Measurements from ENCODE around the gene AMBRA1. TPM values are rescaled to one million over a fixed set of nuclear protein-coding genes. Genes with fewer than 3 reads are reported as not detected.

Gene AMBRA1
- total and polyA plus RNA-seq, 8 donors = 6.8 to 18.7 (median 11.1) TPM

- Histone ChIP-seq H3K36me3 (peaks cover 0 to 7% (median 6%) of the 10 kb centered on the region in 3 donors), H3K27ac (no peak overlapping the region), H3K4me3 (no peak overlapping the region), H3K4me1 (peaks cover 0 to 16% (median 0%) of the 10 kb centered on the region in 3 donors), H3K9me3 (no peaks in the 10 kb centered on the region), H3K27me3 (no peaks in the 10 kb centered on the region)
- no peak for ATAC-seq
- intact Hi-C loops (cut with DNase I) = no loop called here
- 92 to 93% methylated on average over 21 to 22 of the region's 22 CpGs for WGBS, 2 donors
- FAIRE-seq = no peak
- TF ChIP-seq CTCF (IDR thresholded peaks at IDR 0.05) = no peak
- DNase-seq = peak in 1 of 6 donors; percentile 58
These were observed 227.6 kb downstream of the AMBRA1 start for GRCh38 chr11:46366260-46366659.

GRCh38 chr11:46364791-46365190, 229.0 kb downstream of the AMBRA1 start:
- Histone ChIP-seq H3K4me3 (no peak overlapping the region), H3K9me3 (no peaks in the 10 kb centered on the region), H3K27ac (no peak overlapping the region), H3K36me3 (peaks cover 0 to 7% (median 0%) of the 10 kb centered on the region in 3 donors), H3K4me1 (peaks cover 0 to 20% (median 0%) of the 10 kb centered on the region in 3 donors), H3K27me3 (no peaks in the 10 kb centered on the region)
- DNase-seq (peak in 2 of 6 donors; percentile 50 to 59), FAIRE-seq (no peak), ATAC-seq (no peak)
- WGBS, 2 donors = 40 to 48% methylated on average over 3 of the region's 3 CpGs
- no peak for TF ChIP-seq CTCF (IDR thresholded peaks at IDR 0.05)
- intact Hi-C loops (cut with DNase I) = no loop called here

DNA sequence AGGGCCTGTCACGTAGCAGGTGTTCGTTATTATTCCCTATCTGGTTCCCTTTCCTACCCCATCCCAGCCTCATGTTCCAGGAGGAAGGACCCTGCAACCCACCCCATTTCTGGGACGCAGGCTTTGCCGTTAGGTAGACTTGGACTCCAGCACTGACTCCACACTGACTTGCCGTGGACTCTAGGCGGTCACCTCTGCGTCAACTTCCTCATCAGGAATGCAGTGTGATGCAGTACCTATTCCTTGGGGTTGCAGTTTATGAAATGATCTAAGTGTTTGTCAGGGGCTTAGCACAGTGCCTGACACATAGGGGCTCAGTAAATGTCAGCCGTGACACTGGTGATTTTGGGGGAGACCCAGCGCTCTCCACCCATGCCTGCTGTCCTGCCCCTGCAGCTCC, 229.8 kb downstream of the AMBRA1 start:
- ATAC-seq = no peak
- DNase-seq = peak in 1 of 6 donors; percentile 20
- no peak for FAIRE-seq
- Histone ChIP-seq H3K9me3 (no peaks in the 10 kb centered on the region), H3K4me1 (peaks cover 0 to 20% (median 0%) of the 10 kb centered on the region in 3 donors), H3K4me3 (no peak overlapping the region), H3K27me3 (no peaks in the 10 kb centered on the region), H3K27ac (peak overlapping the region in 2 of 4 donors; percentile 77 to 80), H3K36me3 (peaks cover 0 to 7% (median 0%) of the 10 kb centered on the region in 3 donors)
- no peak for TF ChIP-seq CTCF (IDR thresholded peaks at IDR 0.05)
- 86 to 89% methylated on average over 9 of the region's 9 CpGs for WGBS, 2 donors
- intact Hi-C loops (cut with DNase I) = no loop called here

GRCh38 chr11:46363455-46364005, 230.3 kb downstream of the AMBRA1 start:
- H3K36me3 ChIP-seq = peaks cover 0 to 7% (median 0%) of the 10 kb centered on the region in 3 donors
- H3K4me1 ChIP-seq = peaks cover 0 to 20% (median 0%) of the 10 kb centered on the region in 3 donors
- DNase-seq (peak in 2 of 6 donors; percentile 64 to 75), ATAC-seq (peak in 3 of 4 donors; percentile 39 to 47 (median 45)), FAIRE-seq (no peak)
- 60 to 66% methylated on average over 21 of the region's 21 CpGs for WGBS, 2 donors
- H3K4me3 ChIP-seq = peak overlapping the region in 1 of 4 donors; percentile 5
- peak overlapping the region in 2 of 4 donors; percentile 77 to 80 for H3K27ac ChIP-seq
- H3K27me3 ChIP-seq = no peaks in the 10 kb centered on the region
- no peak for TF ChIP-seq CTCF (IDR thresholded peaks at IDR 0.05)
- intact Hi-C loops (cut with DNase I) = no loop called here
- H3K9me3 ChIP-seq = no peaks in the 10 kb centered on the region

DNA sequence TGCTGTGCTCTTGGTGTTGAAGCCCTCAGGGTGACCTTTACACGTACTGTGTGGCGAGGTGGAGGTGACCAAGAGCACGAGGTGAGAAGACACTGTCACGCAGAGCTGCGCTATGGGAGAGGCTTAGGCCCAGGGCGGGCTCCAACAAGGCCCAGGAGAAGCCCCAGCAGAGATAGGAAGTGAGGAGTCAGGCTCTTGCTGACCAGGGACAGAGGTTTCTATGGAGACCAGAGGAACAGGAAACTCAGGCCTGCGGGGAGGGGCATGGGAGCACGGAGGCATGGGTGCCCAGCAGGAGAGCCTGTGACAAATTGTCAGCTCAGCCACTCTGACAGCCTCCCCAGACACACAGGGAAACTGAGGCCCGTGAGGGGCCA, 230.8 kb downstream of the AMBRA1 start:
- WGBS, 2 donors = 64 to 66% methylated on average over 9 of the region's 9 CpGs
- FAIRE-seq (no peak), DNase-seq (peak in 1 of 6 donors; percentile 59), ATAC-seq (peak in 3 of 4 donors; percentile 64 to 76 (median 67))
- Histone ChIP-seq H3K36me3 (peaks cover 0 to 2% (median 0%) of the 10 kb centered on the region in 3 donors), H3K27ac (peak overlapping the region in 2 of 4 donors; percentile 77 to 80), H3K4me1 (peaks cover 1 to 25% (median 3%) of the 10 kb centered on the region in 3 donors), H3K9me3 (no peaks in the 10 kb centered on the region), H3K27me3 (no peaks in the 10 kb centered on the region), H3K4me3 (peak overlapping the region in 1 of 4 donors; percentile 5)
- no peak for TF ChIP-seq CTCF (IDR thresholded peaks at IDR 0.05)
- intact Hi-C loops (cut with DNase I) = no loop called here

All from pancreas (tissue), 10 donors.